Measurements from ENCODE around the gene CDH11. TPM values are rescaled to one million over a fixed set of nuclear protein-coding genes. Genes with fewer than 3 reads are reported as not detected.

The CDH11 gene
- polyA plus RNA-seq, 1 donor (not counting 4 experiments of a cell fraction or from before 2014, with no cell fraction given): 36.8 TPM

- Histone ChIP-seq H3K9me1 (ENCODE audit: control insufficient read depth, extremely low read depth, insufficient read depth, low read length) (no peaks in the 10 kb centered on the region), H3K36me3 (ENCODE audit: control insufficient read depth in 2 of 2, extremely low read depth in 1 of 2, insufficient read depth in 2 of 2, low read length in 2 of 2) (no peaks in the 10 kb centered on the region), H3K4me2 (ENCODE audit: control insufficient read depth, extremely low read depth, insufficient read depth, low read depth, low read length) (no peak overlapping the region), H3K4me1 (ENCODE audit: control insufficient read depth, extremely low read depth, insufficient read depth, low read length) (no peaks in the 10 kb centered on the region), H3K4me3 (ENCODE audit: control insufficient read depth in 2 of 3, extremely low read depth in 1 of 3, insufficient read depth in 2 of 3, low read depth in 1 of 3, low read length in 3 of 3) (no peak overlapping the region), H2AFZ (ENCODE audit: control insufficient read depth, low read length) (no peak overlapping the region), H3K27ac (ENCODE audit: control insufficient read depth, insufficient read depth, low read length) (no peak overlapping the region), H3K9me3 (ENCODE audit: control insufficient read depth, low read depth, low read length) (no peaks in the 10 kb centered on the region), H3K79me2 (ENCODE audit: control insufficient read depth, insufficient read depth, low read length) (no peaks in the 10 kb centered on the region), H3K9ac (ENCODE audit: control insufficient read depth, extremely low read depth, insufficient read depth, low read length) (no peak overlapping the region), H3K27me3 (ENCODE audit: control insufficient read depth, extremely low read depth, insufficient read depth, low read length) (no peaks in the 10 kb centered on the region), H4K20me1 (ENCODE audit: control insufficient read depth, extremely low read depth, insufficient read depth, low read length) (no peaks in the 10 kb centered on the region)
- dilution Hi-C loops (cut with MboI; ENCODE audit: extremely low pct_ligation_motif_present, low sequenced_read_pairs): no loop called here
- DNase-seq (ENCODE audit: low read depth, low spot score) (no peak), FAIRE-seq (no peak)
- no peak for TF ChIP-seq CTCF (optimal IDR thresholded peaks at IDR 0.05 in 1 of 3, IDR thresholded peaks at IDR 0.05 in 1 of 3, conservative IDR thresholded peaks at IDR 0.05 in 1 of 3; ENCODE audit: extremely low read depth in 1 of 3, insufficient read depth in 2 of 3, low read length in 3 of 3)
- TF ChIP-seq EZH2 (IDR thresholded peaks at IDR 0.05; ENCODE audit: low read length): no peak
Measured at GRCh38 chr16:65003621-65004020, 118.2 kb downstream of the CDH11 start.

- no peaks in the 10 kb centered on the region for H3K9me1 ChIP-seq (ENCODE audit: control insufficient read depth, extremely low read depth, insufficient read depth, low read length)
- H3K79me2 ChIP-seq (ENCODE audit: control insufficient read depth, insufficient read depth, low read length): no peaks in the 10 kb centered on the region
- H2AFZ ChIP-seq (ENCODE audit: control insufficient read depth, low read length): no peak overlapping the region
- H3K9ac ChIP-seq (ENCODE audit: control insufficient read depth, extremely low read depth, insufficient read depth, low read length): no peak overlapping the region
- no peak for TF ChIP-seq CTCF (optimal IDR thresholded peaks at IDR 0.05 in 1 of 3, IDR thresholded peaks at IDR 0.05 in 1 of 3, conservative IDR thresholded peaks at IDR 0.05 in 1 of 3; ENCODE audit: extremely low read depth in 1 of 3, insufficient read depth in 2 of 3, low read length in 3 of 3)
- no peak for TF ChIP-seq EZH2 (IDR thresholded peaks at IDR 0.05; ENCODE audit: low read length)
- dilution Hi-C loops (cut with MboI; ENCODE audit: extremely low pct_ligation_motif_present, low sequenced_read_pairs): no loop called here
- H3K36me3 ChIP-seq (ENCODE audit: control insufficient read depth in 2 of 2, extremely low read depth in 1 of 2, insufficient read depth in 2 of 2, low read length in 2 of 2): no peaks in the 10 kb centered on the region
- H3K27me3 ChIP-seq (ENCODE audit: control insufficient read depth, extremely low read depth, insufficient read depth, low read length): no peaks in the 10 kb centered on the region
- no peak for DNase-seq (ENCODE audit: low read depth, low spot score)
- FAIRE-seq: no peak
- H3K9me3 ChIP-seq (ENCODE audit: control insufficient read depth, low read depth, low read length): no peaks in the 10 kb centered on the region
- no peaks in the 10 kb centered on the region for H3K4me1 ChIP-seq (ENCODE audit: control insufficient read depth, extremely low read depth, insufficient read depth, low read length)
- no peaks in the 10 kb centered on the region for H4K20me1 ChIP-seq (ENCODE audit: control insufficient read depth, extremely low read depth, insufficient read depth, low read length)
- H3K4me2 ChIP-seq (ENCODE audit: control insufficient read depth, extremely low read depth, insufficient read depth, low read depth, low read length): no peak overlapping the region
- H3K27ac ChIP-seq (ENCODE audit: control insufficient read depth, insufficient read depth, low read length): no peak overlapping the region
- H3K4me3 ChIP-seq (ENCODE audit: control insufficient read depth in 2 of 3, extremely low read depth in 1 of 3, insufficient read depth in 2 of 3, low read depth in 1 of 3, low read length in 3 of 3): no peak overlapping the region
Measured at GRCh38 chr16:65002265-65002664, 119.6 kb downstream of the CDH11 start.
